Stimulated activated memory B cell treated with anti-CD40 and anti-IgM and Interleukin-4, amounts not matched to agents 10 μg/mL and 1 μg/mL and 100 μg/mL, for 72 hours (primary cell): Measurements from ENCODE around the gene FETUB.

Source experiments
- ATAC-seq: fragments of 150-1000 bp; cut with Tn5 transposase; 2 replicates; pipeline ENCODE4 v1.10.0; 2021
- H3K27ac Mint-ChIP-seq: one replicate; pipeline ENCODE4 v1.8.0; 2022; ENCODE audit warnings: mild to moderate bottlenecking, mixed read lengths
- H3K27me3 Mint-ChIP-seq: one replicate; pipeline ENCODE4 v1.8.0; 2022; ENCODE audit warnings: mixed read lengths
- H3K36me3 Mint-ChIP-seq: one replicate; pipeline ENCODE4 v1.8.0; 2022; ENCODE audit warnings: mixed read lengths
- H3K4me1 Mint-ChIP-seq: one replicate; pipeline ENCODE4 v1.8.0; 2022; ENCODE audit warnings: mixed read lengths
- H3K4me3 Mint-ChIP-seq: one replicate; pipeline ENCODE4 v1.8.0; 2022; ENCODE audit warnings: mild to moderate bottlenecking, moderate library complexity, mixed read lengths
- H3K9me3 Mint-ChIP-seq: one replicate; pipeline ENCODE4 v1.8.0; 2022; ENCODE audit warnings: mixed read lengths

The FETUB gene, protein sequence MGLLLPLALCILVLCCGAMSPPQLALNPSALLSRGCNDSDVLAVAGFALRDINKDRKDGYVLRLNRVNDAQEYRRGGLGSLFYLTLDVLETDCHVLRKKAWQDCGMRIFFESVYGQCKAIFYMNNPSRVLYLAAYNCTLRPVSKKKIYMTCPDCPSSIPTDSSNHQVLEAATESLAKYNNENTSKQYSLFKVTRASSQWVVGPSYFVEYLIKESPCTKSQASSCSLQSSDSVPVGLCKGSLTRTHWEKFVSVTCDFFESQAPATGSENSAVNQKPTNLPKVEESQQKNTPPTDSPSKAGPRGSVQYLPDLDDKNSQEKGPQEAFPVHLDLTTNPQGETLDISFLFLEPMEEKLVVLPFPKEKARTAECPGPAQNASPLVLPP

DNA sequence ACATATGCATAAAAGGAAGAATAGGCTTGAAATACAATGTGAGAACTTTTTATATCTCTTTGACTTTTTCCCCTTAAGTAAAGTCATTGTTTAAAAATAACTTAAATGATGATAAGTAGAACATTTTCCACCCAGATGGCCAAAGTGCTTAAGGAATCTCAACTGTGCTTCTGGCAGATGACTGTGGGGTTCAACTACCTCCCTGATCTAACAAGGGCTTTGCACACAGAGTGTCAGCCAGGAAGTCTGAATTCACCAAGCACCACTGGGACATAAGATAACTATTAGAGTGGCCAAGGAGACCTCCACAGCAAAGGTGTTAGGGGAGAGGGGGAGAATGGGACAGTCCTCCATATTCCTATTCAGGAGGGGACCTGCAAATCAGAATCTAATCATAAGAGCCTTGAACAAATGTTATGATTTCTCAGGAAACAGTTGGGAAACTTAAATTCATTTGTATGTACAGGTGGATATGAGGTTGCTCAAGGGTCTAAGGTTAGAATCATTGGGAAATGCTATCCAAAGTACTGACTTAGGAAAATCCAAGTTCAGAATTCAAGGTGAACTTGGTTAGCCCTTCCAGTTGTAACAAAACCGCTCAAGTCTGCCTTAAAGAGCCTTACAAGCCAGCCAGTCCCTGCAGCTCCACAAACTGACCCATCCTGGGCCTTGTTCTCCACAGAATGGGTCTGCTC is at the start of gene FETUB:
Gene FETUB (plus strand): TSS at position 622 of the 695 bp plus-strand sequence. CDS start 62 bp downstream, at position 684.
- no peak within 1 kb of the TSS for H3K27ac Mint-ChIP-seq

DNA sequence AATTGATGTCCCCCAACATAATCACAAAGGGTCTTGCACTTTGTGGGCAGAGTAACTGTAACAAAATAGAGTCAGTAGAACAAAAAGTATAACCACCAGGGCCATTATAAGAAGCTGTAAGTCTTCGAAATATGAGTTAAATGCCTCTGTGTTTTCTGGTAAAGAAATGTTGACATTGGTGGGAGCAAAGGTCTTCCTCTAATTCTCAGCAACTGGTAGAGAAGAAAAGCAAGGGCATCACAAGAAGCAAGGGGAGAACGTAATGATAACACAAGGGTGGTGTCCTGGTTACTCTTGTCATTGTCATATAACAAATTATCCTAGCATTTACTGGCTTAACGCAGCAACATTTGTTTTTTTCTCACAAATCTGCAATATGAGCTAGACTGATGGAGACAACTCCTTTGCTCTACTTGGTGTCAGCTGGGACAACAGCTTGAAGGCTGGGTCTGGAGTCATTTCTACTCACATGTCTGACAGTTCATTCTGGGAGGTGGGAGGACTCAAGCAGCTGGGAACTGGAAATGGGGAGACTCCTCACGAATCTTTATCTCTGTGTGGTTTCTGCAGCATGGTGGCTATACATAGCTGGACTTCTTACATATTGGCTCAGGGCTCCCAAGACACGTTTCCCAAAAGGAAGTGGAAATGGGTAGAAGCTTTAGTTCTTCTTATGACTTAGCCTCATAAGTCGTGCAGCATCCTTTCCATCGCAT is 49.5 kb upstream of the FETUB start:
- Mint-ChIP-seq H3K27me3 (no peaks in the 10 kb centered on the region), H3K4me1 (no peaks in the 10 kb centered on the region), H3K36me3 (peaks cover 8% of the 10 kb centered on the region), H3K4me3 (no peak overlapping the region), H3K27ac (no peak overlapping the region), H3K9me3 (no peaks in the 10 kb centered on the region)
- no peak for ATAC-seq

More for the DNA sequence above, at the start of gene FETUB:
- H3K9me3 Mint-ChIP-seq: peaks cover 4% of the 10 kb centered on the region
- ATAC-seq: no peak
- H3K27me3 Mint-ChIP-seq: no peaks in the 10 kb centered on the region
- no peaks in the 10 kb centered on the region for H3K36me3 Mint-ChIP-seq
- H3K4me3 Mint-ChIP-seq: no peak within 1 kb of the TSS
- H3K4me1 Mint-ChIP-seq: peaks cover 6% of the 10 kb centered on the region

DNA sequence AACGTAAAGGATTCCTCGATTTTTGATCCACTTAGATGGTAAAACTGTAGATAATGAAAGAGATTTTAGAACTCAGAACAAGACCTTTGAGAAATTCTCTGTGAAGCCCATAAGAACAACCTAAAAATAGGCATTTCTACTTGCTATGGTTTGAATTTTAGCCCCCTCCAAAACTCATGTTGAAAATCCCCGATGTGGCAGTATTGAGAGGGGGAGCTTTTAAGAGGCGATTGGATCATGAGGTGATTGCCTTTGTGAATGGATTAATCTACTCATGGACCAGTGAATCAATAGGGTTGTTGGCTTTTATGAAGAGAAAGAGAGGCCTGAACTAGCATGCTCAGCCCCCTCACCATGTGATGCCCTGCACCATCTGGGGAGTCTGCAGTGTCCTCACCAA is 47.5 kb upstream of the FETUB start:
- Mint-ChIP-seq H3K36me3 (no peaks in the 10 kb centered on the region), H3K9me3 (no peaks in the 10 kb centered on the region), H3K27ac (no peak overlapping the region), H3K4me1 (no peaks in the 10 kb centered on the region), H3K4me3 (no peak overlapping the region), H3K27me3 (peaks cover 4% of the 10 kb centered on the region)
- ATAC-seq: no peak

DNA sequence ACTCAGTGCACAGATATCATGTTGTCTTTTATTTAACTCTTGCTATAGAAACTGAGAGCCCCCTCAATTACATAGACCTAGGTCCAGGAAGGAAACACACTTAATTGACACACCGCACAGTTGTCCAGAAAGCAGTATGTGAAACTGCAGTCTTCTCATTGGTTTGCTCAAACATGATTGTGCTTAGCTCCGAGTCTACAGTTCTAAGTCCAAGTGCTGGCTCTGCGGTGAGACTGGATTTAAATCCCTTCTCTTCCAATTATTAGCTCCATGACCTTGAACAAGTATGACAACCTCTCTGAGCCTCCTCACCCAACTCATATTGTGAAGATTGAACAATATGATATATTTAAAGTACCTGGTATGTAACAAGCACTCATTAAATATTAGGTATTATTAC is 46.3 kb upstream of the FETUB start:
- no peak for ATAC-seq
- Mint-ChIP-seq H3K9me3 (no peaks in the 10 kb centered on the region), H3K4me3 (no peak overlapping the region), H3K4me1 (no peaks in the 10 kb centered on the region), H3K27me3 (peaks cover 9% of the 10 kb centered on the region), H3K27ac (no peak overlapping the region), H3K36me3 (no peaks in the 10 kb centered on the region)

DNA sequence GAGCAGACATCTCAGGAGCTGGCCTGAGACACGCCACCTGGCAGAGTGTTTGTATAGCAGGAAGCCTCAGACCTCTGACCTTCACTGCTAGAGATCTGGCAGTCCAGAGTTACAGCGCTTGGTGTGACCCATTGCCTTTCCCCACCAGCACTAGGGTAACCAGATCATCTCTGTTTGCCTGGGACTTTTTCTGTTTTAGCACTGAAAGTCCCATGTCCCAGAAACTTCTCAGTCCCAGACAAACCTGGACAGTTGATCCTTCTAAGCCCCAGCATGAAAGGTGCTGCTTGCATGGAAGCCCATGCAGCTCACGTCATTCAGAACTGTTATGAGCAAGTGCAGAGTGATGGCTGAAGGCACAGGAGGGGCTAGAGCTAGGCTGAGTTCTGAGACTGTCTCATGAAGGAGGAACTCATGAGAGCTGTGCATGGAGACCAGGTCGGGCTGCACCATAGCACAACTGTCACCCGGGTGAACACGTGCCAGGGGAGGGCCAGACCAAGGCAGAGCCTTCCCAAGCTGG is 45.5 kb upstream of the FETUB start:
- peaks cover 9% of the 10 kb centered on the region for H3K27me3 Mint-ChIP-seq
- ATAC-seq: no peak
- no peaks in the 10 kb centered on the region for H3K4me1 Mint-ChIP-seq
- no peaks in the 10 kb centered on the region for H3K36me3 Mint-ChIP-seq
- no peak overlapping the region for H3K4me3 Mint-ChIP-seq
- no peaks in the 10 kb centered on the region for H3K9me3 Mint-ChIP-seq
- no peak overlapping the region for H3K27ac Mint-ChIP-seq

DNA sequence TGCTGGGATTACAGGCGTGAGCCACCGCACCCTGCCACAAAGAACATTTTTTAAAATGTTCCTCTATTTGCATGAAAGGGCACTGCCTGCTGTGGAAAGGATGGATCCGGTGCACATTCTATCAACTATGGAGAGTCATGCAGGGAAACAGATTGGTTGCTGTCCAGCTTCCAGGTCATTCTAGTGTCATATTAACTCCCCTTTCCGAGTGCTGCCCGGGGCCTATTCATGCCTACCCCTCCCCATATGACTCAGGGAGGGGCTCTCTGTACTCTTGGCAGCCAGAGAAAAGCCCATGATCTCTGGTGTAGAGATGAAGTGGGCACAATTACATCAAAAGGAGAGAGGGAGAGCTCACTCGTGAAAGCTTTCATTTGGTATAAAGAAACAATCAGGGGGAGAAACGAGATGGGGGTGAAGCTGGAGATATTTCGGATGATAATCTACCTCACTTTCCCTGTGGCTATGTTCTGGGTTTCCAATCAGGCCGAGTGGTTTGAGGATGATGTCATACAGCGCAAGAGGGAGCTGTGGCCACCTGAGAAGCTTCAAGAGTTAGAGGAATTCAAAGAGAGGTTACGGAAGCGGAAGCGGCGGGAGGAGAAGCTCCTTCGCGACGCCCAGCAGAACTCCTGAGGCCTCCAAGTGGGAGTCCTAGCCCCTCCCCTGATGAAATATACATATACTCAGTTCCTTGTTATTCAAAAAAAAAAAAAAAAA is 43.5 kb upstream of the FETUB start:
- no peaks in the 10 kb centered on the region for H3K4me1 Mint-ChIP-seq
- H3K36me3 Mint-ChIP-seq: no peaks in the 10 kb centered on the region
- no peak overlapping the region for H3K4me3 Mint-ChIP-seq
- ATAC-seq: no peak
- H3K27me3 Mint-ChIP-seq: peaks cover 9% of the 10 kb centered on the region
- no peaks in the 10 kb centered on the region for H3K9me3 Mint-ChIP-seq
- no peak overlapping the region for H3K27ac Mint-ChIP-seq

DNA sequence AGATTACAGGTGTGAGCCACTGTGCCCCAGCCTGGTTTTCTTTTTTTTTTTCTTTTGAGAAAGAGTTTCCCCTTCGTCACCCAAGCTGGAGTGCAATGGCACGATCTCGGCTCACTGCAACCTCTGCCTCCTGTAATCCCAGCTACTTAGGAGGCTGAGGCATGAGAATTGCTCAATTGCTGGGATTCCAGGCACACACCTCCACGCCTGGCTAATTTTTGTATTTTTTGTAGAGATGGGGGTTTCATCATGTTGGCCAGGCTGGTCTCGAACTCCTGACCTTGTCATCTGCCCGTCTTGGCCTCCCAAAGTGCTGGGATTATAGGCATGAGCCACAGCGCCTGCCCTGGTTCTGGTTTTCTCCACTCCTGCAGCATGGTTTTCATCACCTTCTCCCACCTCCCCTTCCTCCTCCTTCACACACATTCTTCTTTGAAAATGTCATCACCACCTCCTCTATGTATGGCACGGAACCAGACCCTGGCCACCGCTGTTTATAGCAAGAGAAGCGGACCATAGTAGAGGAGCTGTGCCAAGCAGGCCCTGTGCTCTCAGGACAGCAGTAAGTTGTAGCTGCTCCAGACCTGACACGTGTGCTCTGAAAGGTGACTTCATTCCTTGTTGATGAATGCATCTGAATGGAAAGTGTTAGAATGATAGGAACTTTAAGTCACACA is 42.0 kb upstream of the FETUB start:
- H3K27ac Mint-ChIP-seq: no peak overlapping the region
- no peak overlapping the region for H3K4me3 Mint-ChIP-seq
- peaks cover 9% of the 10 kb centered on the region for H3K27me3 Mint-ChIP-seq
- H3K4me1 Mint-ChIP-seq: no peaks in the 10 kb centered on the region
- H3K9me3 Mint-ChIP-seq: no peaks in the 10 kb centered on the region
- no peaks in the 10 kb centered on the region for H3K36me3 Mint-ChIP-seq
- no peak for ATAC-seq

DNA sequence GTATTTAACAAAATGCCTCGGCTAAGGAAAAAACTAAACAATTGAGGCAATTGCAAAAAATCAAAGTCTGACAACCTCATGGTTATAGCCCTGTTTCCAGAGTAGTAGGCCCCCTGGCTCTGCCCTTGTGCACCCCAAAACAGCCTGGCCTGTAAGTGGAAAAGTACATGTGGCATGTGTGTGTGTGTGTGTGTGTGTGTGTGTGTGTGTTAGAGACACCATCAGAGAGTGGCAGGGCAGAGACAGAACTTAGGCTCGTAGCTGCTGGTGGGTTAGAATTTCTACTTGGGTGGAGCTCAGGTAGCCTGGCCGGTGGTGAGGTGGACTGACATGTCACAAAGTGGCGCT is 41.4 kb upstream of the FETUB start:
- Mint-ChIP-seq H3K27ac (no peak overlapping the region), H3K4me3 (no peak overlapping the region), H3K36me3 (no peaks in the 10 kb centered on the region), H3K27me3 (peaks cover 9% of the 10 kb centered on the region), H3K4me1 (no peaks in the 10 kb centered on the region), H3K9me3 (no peaks in the 10 kb centered on the region)
- no peak for ATAC-seq

DNA sequence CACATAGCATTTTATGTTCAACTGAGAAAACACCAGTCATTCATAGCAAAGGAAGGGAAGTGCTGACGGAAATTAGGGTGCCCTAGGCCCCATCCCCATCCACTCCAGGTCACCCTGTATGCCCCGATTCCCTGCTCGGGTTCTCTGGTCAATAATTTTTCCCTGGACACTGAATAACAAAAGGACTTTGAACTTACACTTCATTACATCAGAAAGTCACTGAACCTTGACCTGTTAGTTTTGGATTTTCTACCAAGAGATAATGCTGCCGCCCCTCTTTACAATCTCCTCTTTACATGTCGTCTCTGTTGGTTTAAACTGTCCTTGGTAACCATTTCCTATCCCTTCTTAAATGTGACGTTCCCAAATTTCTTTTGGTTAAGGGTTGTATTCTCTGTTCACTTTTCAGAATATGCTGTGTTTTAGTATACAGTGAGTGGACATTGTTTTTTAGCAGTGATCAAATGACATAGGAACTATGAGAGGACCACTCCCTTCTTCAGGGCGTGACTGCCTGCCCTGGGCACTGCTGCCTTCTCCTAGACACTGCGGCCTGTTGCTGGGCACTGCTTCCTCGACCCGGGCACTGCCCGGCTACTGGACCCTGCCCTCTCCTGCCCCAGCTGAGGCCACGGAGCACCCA is 40.9 kb upstream of the FETUB start:
- Mint-ChIP-seq H3K36me3 (no peaks in the 10 kb centered on the region), H3K9me3 (no peaks in the 10 kb centered on the region), H3K4me1 (no peaks in the 10 kb centered on the region), H3K4me3 (no peak overlapping the region), H3K27me3 (peaks cover 9% of the 10 kb centered on the region), H3K27ac (no peak overlapping the region)
- ATAC-seq: no peak

DNA sequence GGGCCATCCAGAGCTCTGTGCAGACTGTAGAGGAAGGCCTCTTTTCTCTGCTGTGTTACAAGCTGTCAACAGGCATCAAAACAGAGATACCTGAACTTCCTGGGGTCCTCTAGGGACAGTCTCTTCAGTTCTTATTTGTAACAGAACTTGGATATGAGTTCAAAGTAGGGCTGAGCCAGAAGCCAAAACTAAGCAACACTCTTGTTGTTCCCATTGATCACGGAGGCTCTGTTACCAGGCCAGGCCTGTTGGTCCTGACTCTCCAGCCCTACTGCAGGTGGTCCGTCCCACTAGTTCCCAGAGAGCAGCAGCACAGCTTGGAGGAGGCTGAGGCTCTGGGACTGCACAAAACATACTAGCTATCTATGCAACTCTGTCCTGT is 40.4 kb upstream of the FETUB start:
- no peaks in the 10 kb centered on the region for H3K36me3 Mint-ChIP-seq
- ATAC-seq: no peak
- H3K9me3 Mint-ChIP-seq: no peaks in the 10 kb centered on the region
- H3K27me3 Mint-ChIP-seq: peaks cover 9% of the 10 kb centered on the region
- no peak overlapping the region for H3K27ac Mint-ChIP-seq
- no peaks in the 10 kb centered on the region for H3K4me1 Mint-ChIP-seq
- no peak overlapping the region for H3K4me3 Mint-ChIP-seq

DNA sequence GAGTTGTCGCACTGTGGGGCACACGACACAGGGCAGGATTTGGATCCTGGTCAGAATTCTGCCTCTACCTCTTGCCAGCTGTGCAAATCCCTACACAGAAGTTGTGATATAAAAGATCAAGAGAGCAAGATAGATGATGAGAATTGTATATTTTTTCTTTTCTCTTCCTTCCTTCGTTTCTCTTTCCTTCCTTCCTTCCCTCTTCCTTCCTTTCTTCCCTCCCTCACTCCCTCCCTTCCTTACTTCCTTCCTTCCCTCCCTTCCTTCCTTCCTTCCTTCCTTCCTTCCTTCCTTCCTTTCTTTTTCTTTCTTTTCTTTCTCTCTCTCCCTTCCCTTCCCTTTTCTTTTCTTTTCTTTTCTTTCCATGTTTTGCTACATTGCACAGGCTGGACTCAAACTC is 39.3 kb upstream of the FETUB start:
- Mint-ChIP-seq H3K27ac (no peak overlapping the region), H3K36me3 (no peaks in the 10 kb centered on the region), H3K4me3 (no peak overlapping the region), H3K9me3 (no peaks in the 10 kb centered on the region), H3K4me1 (no peaks in the 10 kb centered on the region), H3K27me3 (peaks cover 16% of the 10 kb centered on the region)
- no peak for ATAC-seq

DNA sequence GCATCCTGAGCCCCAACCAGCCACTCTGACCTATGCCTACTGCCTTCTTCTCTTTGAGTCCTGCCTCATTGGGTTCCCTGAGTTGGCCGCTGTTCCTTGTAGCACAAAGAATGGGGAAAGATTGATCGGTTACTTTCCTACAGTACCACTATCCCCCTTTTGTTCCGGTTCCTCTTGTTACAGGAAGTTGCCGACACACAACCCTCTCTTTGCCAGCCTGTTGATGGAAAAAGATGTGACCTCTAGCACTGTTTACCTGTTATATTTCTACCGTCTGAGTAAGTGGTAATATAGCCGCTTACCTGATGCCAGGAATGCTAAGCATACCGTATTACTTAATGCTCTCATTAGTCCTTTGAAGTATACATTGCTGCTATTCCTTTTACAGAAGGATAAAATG is 37.0 kb upstream of the FETUB start:
- Mint-ChIP-seq H3K4me1 (no peaks in the 10 kb centered on the region), H3K27ac (no peak overlapping the region), H3K9me3 (no peaks in the 10 kb centered on the region), H3K4me3 (no peak overlapping the region), H3K36me3 (no peaks in the 10 kb centered on the region), H3K27me3 (peaks cover 7% of the 10 kb centered on the region)
- no peak for ATAC-seq

DNA sequence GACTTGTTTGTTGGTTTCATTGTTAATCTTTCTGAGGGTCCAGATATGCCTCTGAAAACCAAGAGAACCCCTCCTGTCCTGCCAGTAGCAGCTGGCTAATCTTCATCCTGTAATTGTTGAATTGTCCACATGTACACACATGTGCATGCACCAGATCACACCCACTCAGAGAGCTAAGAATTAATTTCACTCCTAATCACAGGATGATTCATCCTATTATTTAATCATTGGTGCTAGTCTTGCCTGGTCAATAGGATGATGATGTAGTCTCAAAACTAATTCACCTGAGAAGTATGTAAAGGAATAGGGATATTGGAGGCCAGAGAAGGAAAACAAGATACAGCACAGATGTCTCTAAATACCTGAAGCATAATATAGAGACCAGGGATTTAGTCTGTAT is 35.1 kb upstream of the FETUB start:
- peaks cover 7% of the 10 kb centered on the region for H3K27me3 Mint-ChIP-seq
- no peak overlapping the region for H3K4me3 Mint-ChIP-seq
- no peaks in the 10 kb centered on the region for H3K4me1 Mint-ChIP-seq
- H3K27ac Mint-ChIP-seq: no peak overlapping the region
- no peaks in the 10 kb centered on the region for H3K9me3 Mint-ChIP-seq
- no peak for ATAC-seq
- H3K36me3 Mint-ChIP-seq: no peaks in the 10 kb centered on the region
